Effector CD4-positive, alpha-beta T cell (primary cell): ENCODE measurements around the gene REXO1.
"Not testable (repeated sequence)": the region's sequence is repeated elsewhere in the genome, so short reads cannot be mapped to it uniquely, and the experiment has no call there.

Experiments
- DNase-seq: peaks from one replicate; pipeline ENCODE4 v3.0.0-alpha.2; 2020

The REXO1 gene

GRCh38 chr19:1876496-1877279 lies 28.4 kb upstream of the REXO1 start:
- not testable (repeated sequence) for DNase-seq

GRCh38 chr19:1875646-1876495 lies 27.6 kb upstream of the REXO1 start:
- peak; percentile 82 for DNase-seq

DNA sequence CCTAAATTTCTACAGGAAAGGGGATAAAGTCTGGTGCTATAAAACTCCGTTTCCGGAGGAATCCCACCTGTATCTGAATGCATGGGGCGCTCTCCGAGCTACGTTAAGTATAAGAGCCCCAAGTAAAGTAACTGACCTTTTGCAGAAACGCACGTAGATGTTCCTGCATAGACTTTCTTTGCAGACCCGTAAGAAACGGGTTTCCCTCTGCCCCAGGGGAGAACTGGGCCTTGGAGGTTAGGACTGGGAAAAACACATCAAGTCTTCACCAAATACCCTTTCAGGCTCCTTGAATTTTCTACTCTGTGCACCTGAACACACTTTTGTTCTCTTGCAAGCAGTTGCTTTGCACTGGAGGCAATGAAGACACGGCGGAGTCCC lies 27.0 kb upstream of the REXO1 start:
- not testable (repeated sequence) for DNase-seq

- DNase-seq = peak; percentile 43
These were observed 26.4 kb upstream of the REXO1 start for GRCh38 chr19:1874554-1875185.

- DNase-seq = no peak
These were observed 25.5 kb upstream of the REXO1 start for GRCh38 chr19:1873524-1874473.

GRCh38 chr19:1872807-1873523 lies 24.7 kb upstream of the REXO1 start:
- no peak for DNase-seq

GRCh38 chr19:1871630-1872029 lies 23.3 kb upstream of the REXO1 start:
- DNase-seq = no peak

- no peak for DNase-seq
These were observed 22.9 kb upstream of the REXO1 start for GRCh38 chr19:1871140-1871597.

DNA sequence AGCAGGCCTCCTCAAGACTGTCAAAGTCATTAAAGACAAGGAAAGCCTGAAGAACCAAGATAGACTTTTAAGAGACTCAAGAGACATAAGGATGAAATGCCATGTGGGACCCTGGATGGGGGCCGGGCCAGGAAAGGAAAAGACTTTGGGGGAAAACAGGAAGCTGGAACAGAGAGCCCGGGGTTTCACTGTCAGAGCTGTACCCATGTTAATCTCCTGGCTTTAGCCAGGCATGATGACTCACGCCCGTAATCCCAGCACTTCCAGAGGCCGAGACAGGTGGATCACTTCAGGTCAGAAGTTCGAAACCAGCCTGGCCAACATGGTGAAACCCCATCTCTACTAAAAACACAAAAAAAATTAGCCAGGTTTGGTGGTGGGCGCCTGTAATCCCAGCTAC lies 20.7 kb upstream of the REXO1 start:
- DNase-seq = no peak

GRCh38 chr19:1867349-1867724 lies 19.1 kb upstream of the REXO1 start:
- DNase-seq = no peak

DNA sequence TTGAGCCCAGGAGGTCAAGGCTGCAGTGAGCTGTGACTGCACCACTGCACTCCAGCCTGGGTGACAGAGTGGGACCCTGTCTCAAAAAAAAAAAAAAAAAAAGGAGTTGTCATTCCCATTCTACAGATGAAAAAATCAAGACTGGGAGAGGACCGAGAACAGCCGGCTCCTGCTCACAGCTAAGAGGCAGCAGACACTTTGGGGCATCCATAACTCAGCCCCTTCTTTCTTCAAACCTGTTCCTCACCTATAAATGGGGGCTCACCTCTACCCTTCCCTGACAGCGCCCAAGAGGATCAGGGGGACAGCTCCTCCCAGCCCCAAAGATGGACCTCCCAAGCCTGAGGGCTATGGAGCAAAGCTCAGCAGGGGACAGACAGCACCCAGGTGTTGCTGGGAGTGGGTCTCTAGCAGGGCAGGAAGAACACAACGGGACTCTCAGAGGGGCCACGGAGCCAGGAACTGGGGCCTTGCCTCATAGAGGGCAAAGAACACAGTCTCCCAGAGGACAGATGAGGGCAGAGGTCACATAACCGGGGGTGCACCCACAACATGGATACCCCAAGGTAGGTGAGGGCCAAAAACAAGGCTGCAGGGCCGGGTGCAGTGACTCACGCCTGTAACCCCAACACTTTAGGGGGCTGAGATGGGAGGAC lies 18.5 kb upstream of the REXO1 start:
- no peak for DNase-seq

DNA sequence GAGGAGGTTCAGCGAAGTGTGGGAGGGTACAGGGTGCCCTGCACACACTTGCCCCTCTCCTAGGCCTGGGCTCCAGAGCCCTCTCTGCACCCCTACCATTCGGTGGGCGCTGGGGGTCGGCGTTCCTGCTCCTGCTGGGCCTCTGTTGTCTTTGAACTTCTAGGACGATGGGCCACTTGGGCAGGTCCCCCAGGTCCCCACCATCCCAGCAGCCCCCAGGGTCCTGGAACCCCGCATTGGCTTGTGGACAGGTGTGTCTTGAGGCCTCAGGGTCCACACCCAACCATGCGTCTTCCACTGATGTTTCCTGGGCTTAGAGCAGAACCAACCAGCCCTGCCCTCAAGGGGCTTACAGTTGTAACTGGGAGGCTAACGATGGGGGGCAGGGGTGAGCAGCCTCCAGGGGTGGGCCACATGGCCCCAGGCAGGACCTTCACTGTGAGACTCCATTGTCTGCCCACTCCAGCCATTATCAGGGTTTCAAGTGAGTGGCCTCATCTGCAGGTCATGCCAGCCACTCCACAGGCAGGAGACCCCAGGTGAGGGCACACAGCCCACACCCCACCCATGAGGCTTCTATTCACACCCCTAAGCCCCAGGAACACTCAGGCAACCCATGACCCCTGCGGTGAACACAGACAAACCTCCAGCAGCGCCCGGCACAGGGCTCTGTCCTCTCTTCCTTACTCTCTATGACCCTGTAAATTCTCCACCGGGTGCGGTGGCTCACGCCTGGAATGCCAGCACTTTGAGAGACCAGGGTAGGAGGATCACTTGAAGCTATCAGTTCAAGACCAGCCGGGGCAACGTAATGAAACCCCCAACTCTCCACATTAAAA lies 17.1 kb upstream of the REXO1 start:
- no peak for DNase-seq

DNA sequence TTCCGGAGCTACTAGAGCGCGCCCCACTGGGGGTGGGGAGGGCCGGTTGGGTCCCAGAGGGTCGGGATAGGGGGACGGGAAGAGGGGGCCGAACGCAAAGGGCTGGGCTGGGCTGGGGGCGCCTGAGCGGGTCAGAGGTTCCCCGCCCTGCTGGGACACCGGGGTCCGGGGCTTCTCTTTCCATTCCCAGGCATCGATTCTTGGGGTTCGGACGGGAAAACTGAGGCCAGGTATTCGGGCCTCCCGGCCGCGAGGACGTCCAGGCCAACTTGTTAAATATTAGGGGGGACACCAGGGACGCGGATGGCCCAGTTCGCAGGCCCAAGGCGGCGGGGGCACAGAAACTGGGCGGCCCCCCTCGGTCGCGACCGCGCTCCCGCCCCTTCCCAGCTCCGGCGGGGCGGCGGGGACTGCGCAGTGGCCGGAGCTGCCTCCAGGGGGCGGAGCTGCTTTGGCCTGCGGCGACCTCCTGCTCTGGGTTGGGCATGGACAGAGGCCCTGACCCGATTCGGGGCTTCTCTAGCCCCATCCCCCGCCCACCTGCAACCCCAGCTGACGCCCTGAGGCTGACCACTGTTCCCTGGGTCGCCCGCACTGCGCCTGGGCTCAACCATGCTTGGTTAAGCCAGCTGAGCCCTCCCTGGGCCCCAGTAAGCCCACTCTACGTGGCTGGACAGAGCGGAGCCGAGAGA lies 16.3 kb upstream of the REXO1 start:
- peak; percentile 38 for DNase-seq

DNA sequence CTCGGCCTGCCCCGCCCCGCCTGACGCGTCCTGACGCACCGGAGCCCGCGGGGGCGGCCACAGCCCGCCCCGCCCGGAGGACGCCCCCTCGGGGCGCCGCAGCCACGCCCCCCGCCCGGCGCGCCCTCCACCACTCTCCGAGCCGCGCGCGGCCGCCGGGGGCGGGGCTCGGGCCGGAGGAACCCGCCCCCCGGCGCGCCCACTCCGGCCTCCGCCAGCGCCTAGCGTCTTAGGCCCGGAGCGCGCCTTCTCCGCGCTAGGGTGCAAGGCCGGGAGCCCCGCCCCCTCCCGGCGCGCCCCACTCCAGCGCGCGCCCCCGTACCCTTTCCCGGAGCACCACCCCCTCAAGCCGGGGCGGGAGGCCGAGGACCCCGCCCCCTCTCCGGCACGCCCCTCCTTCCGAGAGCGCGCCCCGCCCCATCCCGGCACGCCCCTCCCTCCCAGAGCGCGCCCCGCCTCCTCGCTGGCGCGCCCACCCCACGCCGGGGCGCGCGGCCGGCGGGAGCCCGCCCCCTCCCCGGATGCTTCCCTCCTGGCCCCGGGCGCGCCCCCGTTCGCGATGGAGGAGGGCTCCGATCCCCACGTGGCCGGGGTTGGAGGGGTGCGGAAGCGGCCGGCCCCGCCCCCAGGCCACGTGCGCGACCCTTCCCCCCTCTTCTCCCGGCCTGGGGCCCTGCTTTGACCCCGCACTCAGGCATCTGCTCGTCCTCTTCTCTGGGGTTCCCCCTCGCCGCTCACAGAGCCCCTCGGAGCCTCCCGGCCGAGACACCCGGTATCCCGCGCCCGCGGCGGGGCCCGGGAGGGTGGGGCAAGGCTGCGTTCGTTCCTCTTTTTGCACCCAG lies 15.6 kb upstream of the REXO1 start:
- DNase-seq = peak; percentile 90

GRCh38 chr19:1863328-1863637 lies 15.0 kb upstream of the REXO1 start, which contains the start of gene KLF16:
TSS of gene KLF16 (minus strand) at chr19:1863579. CDS start at chr19:1863497, 82 bp downstream.
- no peak for DNase-seq

DNA sequence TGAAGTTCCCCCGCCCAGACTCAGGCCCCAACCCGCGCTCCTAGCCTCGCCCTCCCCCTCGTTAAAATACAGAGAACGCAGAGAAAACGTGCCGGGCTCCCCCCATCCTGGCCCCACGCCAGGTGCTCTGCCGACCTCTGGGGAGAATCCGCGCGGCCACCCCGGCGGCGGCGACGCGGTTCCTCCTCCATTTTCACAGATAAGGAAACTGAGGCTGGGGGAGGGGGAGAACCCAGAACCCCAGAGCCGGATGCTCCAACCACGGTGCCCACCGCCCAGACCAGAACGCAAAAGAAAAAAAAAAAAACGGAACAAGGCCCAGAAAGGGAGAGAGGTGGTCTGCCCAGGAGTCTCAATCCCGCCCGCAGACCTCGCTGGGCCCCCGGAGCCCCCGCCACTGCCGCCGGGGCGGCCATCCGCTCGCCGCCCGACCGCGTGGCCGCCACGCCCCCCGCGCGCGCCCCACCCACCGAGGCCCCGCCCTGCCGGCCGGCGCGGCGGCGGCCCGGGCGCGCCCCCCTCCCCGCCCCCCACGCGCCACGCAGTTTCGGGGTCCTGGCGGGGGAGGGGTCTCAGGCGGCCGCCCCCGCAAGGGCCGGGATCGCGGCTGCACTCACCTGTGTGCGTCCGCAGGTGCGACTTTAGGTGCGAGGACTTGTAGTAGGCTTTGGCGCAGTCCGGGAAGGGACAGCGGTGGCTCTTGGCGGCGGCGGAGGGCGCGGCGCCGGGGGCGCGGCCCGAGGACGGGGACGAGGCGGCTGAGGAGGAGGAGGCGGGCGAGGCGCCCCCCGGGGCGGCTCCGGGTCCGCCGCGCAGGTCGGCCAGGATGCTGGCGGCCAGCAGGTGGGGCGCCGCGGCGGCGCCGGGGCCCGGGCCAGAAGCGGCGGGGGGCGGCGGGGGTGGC lies 14.4 kb upstream of the REXO1 start:
- peak; percentile 53 for DNase-seq

DNA sequence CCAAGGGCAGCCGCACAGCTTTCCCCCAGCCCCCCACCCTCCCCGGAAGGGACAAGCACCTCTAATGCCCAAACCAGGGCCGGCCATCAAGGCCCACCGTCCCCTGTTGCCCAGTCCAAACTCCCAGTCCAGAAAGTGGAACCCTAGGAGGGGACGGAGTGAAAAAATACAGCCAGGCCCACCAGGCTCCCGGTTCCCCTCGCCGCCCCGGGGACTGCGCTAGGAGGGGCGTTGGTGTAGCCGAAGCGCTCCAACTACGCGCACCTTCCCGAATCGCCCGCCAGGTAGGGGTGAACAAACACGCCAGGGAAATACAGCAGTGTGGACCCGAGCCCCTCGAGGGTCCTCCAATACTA lies 13.8 kb upstream of the REXO1 start:
- DNase-seq = no peak

GRCh38 chr19:1861599-1862031 lies 13.3 kb upstream of the REXO1 start:
- DNase-seq = no peak
